SHP77 (cell line): ENCODE results near the gene HSPB7.
"Not testable (repeated sequence)": the region's sequence is repeated elsewhere in the genome, so short reads cannot be mapped to it uniquely, and the experiment has no call there.

Experiments
- DNase-seq, 2 experiments: peaks; one replicate each; lab custom pipeline; 2025; lab: John Stamatoyannopoulos, UW

The HSPB7 gene

DNA sequence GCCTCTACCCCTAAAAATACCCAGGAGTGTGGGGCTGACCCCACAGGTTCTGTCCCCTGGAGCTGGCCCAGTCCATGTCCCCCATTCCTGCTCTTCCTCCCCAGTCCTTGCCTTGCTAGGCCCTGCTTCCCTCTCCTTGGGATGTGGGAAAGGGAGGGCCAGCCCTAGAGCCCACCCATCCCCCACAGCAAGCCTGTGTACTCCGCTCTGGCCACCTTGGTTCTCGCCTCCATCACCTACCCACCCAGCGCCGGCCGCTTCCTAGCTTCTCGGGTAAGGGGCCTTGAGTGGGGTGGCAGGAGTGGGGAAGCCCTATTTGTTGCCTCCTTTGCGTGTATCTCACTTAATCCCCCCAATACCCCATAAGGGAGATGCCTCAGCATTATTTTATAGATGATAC lies 32.5 kb upstream of the HSPB7 start:
- DNase-seq = no peak

DNA sequence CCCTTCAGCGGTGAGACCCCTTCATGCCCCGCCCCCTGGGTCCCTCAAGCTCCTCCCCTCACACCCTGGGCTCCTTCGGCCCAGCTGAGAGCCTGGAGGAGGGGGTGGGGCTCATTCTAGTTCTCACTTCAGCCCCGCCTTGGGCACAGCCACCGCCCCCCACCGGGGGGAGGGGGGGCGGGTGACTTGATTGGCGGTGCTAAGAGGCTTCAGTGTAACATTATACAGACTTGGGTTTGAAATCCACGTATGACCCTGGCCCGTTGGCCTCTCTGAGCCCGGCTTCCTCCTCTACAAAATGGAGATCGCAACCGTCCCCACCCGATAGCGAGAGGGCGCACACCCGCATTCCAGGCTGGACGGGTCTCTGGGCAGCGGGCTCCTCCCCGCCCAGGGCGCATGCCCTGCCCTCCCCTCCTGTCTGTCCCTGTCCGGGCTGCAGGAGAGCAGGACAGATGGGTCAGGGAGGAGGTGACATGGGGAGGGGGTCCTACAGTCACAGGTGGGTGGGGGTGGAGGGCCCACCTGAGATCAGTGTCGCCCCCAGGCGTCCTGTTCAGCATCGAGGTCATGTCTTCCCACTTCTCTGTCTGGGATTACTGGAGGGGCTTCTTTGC lies 30.8 kb upstream of the HSPB7 start:
- DNase-seq = no peak

DNA sequence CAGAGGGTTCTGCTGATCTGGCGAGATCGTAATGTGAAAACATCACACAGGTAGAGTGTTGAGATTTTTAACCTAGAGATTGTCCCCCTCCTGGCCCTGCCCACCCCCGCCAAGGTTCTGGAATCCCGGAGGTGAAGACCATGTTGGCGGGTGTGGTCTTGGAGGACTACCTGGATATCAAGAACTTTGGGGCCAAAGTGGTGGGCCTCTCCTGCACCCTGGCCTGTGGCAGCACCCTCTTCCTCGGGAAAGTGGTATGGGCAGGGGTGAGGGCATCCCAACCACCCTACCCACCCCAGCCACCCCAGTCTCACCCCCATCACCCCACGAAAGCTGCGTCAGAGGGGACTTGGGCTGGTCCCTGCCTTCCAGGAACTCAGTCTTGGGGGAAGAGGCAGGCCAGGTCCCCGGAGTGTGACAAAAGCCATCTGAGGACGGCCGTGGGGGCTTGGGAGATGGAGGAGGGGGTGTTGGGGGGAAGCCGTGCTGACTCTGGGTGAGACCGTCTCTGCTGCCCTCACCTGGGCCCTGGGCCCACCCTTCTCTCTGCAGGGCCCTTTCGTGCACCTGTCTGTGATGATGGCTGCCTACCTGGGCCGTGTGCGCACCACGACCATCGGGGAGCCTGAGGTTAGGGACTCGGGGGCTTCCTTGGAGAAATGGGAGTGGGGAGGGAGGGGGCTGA lies 30.1 kb upstream of the HSPB7 start:
- DNase-seq = no peak

DNA sequence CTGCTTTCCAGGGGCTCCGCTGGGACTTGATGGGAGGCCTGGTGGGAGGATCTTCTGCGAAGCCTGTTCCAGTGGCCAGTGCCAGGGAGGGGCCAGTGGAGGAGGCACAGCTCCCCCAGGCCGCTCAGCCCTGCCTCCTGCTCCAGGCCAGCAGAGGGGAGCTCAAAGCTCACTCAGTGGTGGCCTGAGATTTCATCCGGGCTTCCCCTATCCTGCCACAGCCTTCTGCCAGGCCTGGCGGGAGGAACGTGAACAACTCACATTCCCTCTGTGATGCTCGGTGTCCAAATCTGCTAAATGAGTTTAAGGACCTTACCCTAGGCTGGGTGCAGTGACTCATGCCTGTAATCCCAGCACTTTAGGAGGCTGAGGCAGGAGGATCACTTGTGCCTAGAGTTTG lies 29.0 kb upstream of the HSPB7 start:
- DNase-seq = no peak

DNA sequence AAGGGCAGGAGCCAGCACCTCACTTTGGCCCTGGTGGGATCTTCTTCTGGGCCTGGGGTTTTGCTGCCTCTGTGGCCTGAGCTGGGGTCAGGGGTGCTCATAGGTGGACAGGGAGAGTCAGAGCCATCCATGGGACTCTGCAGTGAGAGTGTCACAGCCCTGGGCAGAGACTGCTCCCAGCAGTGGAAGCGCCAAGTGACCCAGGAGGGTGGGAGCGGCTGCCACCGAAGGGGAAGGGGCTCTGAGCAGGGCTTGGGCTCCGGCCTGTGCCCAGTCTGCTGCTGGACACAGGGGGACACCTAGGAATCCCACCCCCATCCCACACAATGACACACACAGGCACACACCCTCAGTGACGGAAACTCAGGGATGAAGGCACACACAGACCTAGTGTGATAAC lies 26.1 kb upstream of the HSPB7 start:
- no peak for DNase-seq

DNA sequence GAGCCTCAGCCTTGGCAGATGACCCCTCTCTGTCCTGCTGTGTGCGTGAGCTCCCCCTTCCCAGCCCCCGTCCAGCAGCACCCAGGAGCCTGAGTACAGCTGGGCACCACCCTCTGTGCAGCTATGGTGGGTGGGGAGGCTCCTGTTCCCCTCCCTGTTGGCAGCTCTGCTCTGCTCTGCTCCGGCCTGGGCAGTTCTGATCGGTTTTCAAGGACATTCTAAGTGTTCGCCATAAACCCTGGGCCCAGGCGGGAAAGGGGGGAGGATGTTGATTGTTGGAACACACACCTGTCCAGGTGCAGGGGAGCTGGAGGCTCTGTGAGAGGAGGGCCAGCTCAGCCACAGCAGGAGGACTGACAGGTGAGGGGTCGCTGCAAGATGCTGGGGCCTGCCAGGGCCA lies 25.7 kb upstream of the HSPB7 start, which contains the start of gene CLCNKB:
CLCNKB (plus strand) TSS at position 262 of the 400 bp plus-strand sequence. CDS start 711 bp downstream, outside the sequence.
- no peak for DNase-seq

DNA sequence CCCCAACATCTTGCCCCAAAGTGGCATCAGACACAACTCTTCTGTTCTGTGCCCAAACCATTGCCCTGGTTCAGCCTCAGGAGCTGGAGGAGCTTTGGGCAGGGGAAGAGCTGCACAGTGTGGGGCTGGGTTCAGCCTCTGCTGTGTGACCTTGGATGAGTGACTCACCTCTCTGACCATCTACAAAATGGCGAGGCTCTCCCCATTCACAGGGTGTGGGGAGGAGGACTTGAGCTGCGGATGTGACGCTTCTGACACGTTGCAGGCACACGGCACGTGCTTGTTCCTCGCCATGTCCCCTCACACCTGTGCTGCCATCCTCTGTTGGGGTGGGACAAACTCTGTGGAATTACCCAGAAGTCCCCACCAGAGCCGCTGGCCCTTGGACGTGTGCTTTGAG lies 24.8 kb upstream of the HSPB7 start:
- DNase-seq = not testable (repeated sequence)

DNA sequence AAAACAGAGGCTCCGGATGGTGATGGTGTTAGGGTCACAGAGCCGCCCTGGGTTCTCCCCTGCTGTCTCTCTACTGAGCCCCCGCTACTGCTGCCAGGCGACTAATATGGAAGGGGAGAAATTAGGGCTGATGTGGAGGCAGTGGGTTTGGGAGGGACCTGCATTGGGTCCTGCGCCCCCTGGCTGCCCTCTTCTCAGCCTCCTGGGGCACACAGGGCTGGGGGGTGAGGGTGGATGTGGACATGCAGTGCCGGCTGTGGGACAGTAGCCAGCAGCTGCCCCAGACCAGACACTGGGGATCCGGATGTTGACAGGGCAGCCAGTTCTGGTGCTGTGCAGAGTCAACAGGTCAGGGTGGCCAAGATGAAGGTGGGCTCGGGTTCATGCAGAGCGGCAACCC lies 24.3 kb upstream of the HSPB7 start:
- no peak for DNase-seq

DNA sequence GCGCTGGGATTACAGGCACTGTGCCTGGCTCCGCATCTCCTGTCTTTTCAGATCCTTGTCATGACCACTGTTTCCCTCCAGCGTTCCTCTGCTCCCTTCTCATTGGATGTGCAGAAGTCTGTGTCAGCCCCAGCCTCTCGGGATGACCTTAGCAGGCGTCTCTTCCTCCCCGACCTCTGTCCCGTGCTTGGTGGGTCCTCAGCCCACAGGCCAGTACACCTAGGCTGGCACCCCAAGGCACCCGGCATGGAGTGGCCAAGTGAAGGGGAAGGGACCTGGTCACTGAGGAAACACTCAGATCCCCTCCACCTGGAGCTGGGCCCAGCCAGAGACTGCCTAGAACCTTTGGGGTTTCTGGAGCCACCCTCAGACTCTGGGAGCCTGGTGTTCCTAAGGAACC lies 23.4 kb upstream of the HSPB7 start:
- no peak for DNase-seq

DNA sequence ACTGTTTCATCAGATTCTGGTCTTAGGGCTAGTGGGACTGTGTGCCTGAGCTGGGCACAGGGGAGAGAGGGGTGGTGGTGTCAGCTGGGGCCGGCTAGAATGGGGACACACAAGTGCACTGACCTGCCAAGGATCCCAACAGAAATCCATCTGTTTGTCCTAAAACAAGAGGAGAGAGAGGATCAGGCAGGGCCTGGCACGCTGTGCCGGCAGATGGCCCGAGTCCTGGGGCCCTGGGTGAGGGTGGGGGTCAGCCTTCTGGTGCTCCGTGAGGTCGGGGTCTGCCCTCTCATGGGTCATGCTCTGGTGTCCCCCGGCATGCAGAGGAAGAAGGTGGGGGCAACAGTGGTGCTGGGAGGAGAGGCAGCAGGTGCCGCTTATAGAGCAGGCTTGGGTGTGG lies 22.0 kb upstream of the HSPB7 start:
- not testable (repeated sequence) for DNase-seq

DNA sequence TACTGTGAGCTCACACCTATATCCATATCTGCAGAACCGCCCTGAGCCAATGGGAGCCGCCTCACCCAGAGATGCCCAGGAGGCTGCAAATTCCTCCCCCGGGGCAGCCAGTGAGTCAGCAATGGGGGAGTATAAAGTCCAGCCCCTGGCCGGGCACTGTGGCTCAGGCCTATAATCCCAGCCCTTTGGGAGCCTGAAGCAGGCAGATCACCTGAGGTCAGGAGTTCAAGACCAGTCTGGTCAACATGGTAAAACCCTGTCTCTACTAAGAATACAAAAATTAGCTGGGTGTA lies 20.7 kb upstream of the HSPB7 start:
- no peak for DNase-seq

DNA sequence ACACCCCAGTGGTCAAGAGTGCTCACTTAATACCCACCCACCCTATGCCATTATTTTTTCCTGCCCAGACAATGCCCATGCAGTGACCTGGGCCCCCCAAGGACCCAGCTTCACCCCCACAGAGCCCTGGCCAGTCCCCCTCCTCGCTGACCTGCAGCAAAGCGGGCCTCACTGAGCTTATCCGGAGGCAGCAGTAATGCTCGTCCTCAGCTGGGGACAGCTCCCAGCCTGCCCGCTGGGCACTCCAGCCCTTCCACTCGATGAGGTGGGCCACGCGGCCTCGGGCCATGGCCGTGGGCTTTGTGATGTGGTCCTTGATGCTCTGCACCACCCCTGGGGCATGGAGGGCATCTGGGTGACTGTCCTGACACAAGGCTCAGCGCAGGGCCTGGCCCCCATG lies 18.6 kb upstream of the HSPB7 start:
- DNase-seq = not testable (repeated sequence)

DNA sequence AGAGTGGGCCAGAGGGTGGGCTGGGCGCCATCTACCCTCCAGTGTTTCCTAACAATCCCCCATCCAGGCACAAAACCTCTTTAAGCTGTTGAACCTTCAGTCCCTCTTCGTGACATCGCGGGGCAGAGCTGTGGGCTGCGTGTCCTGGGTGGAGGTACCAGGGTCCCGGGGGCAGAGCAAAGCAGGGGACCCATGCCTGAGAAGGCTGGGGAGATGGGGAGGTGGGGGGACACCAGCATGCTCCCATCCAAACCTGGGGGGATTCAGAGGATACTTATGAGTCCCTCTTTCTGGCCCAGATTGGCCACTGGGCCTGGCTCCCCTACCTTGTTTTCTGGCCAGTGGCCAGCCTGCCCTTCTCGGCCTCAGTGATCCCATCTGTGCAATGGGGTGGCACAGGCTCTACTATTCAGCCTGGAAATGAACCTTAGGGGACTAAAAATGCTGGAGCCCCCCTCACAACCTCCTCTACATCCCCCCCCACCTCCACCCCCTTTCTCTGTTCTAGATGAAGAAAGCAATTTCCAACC lies 15.3 kb upstream of the HSPB7 start:
- not testable (repeated sequence) for DNase-seq

DNA sequence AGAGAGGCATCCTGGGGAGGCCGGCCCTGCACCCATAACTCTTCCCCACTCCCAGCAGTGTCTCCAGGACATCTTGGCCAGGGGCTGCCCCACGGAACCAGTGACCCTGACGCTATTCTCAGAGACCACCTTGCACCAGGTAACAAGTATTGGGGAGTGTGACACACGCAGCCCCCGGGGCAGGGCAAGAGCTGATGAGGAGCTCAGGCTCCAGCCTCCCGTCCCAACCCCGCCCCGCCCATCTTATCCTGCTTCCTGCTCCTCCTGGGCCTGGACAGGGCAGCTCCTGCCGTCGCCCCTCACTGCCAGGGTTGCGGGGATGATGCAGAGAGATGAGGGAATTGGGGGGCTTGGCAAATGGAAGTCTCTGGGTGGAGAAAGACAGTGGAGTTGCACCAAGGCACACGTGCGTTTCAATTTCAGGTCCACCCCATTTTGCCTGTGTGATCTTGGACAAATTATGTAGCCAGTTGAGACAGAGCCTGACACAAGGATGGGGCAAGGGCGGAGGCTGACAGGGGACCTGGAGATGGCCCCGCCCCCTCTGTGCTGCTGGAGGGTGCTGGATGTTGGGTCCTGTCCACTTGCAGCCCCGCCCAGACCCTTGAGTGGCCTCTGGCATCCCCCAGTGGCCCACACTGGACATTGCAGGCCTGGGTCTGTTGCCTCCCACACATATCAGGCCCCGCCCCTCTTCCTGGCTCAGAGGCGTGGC lies 14.7 kb upstream of the HSPB7 start:
- DNase-seq = peak; percentile 67 to 82

DNA sequence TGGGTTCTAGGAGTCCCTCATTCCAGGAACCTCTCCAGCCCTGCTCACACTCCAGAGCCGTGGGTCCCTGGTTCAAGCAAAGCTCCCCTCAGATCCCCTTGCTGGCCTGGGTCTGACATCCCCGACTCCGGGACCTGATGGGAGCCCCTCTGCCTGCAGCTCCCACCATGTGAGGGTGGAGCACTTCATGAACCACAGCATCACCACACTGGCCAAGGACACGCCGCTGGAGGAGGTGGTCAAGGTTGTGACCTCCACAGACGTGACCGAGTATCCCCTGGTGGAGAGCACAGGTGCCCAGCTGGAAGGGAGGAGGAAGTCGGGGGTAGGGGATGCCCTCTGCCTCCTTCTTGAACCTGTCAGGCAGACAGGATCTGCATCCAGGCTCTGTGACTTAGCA lies 13.7 kb upstream of the HSPB7 start:
- DNase-seq = no peak

DNA sequence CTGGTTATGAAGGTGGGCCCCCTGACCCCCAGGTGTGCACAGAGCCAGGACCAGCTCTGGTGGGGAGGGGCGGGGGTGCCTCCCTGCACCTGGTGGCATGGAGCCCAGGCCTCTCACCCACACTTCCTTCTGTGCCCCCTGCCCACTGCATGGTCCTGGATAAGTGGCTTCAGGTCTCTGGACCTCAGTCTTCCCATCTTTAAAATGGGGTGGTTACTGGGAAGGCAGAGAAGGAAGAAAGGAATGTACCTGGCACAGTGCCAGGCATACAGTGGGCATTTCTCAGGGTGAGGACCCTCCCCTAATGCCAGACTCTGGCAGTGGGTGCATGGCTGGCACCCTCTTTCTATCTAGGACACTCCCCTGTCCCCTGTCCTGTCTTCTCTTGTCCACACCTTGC lies 11.4 kb upstream of the HSPB7 start:
- no peak for DNase-seq

DNA sequence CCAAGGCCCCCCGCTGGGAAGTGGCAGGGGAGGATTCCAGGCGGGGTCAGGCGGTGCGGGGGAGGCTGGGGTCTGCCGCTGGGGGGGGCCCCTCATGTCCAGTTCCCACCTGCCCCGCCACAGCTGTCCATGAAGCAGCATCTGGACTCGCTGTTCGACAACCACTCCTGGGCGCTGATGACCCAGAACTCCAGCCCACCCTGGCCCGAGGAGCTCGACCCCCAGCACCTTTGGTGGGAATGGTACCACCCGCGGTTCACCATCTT lies 11.1 kb upstream of the HSPB7 start:
- not testable (repeated sequence) for DNase-seq

DNA sequence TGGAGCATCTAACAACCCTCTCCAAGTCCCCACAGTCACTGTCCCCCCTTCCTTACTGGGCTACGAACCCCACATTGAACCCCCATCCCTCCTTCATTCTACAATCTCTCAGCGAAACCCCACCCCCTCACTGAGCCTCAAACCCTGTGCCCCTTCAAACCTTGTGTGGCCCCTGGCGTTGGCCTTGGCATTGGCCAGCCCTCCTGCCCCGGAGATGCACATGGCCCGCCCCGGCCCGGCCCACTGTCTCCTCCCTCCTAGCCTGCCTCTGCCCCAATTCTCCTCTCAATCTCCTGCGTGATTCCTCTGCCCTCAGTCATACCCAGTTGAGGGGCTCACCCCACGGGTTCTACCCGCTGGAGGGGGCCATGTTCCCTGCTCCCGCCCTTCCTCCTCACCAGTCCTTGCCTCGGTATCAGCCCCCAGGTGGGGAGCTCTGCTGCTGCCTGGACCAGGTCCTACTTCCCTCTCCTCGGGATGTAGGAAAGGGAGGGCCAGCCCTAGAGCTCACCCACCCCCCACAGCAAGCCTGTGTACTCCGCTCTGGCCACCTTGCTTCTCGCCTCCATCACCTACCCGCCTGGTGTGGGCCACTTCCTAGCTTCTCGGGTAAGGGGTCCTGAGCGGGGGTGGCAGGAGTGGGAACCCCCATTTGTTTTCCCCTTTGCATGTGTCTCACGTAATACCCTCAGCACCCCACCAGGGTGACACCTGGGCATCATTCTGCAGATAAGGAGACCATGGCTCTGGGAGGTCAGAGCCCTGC lies 10.6 kb upstream of the HSPB7 start:
- no peak for DNase-seq

DNA sequence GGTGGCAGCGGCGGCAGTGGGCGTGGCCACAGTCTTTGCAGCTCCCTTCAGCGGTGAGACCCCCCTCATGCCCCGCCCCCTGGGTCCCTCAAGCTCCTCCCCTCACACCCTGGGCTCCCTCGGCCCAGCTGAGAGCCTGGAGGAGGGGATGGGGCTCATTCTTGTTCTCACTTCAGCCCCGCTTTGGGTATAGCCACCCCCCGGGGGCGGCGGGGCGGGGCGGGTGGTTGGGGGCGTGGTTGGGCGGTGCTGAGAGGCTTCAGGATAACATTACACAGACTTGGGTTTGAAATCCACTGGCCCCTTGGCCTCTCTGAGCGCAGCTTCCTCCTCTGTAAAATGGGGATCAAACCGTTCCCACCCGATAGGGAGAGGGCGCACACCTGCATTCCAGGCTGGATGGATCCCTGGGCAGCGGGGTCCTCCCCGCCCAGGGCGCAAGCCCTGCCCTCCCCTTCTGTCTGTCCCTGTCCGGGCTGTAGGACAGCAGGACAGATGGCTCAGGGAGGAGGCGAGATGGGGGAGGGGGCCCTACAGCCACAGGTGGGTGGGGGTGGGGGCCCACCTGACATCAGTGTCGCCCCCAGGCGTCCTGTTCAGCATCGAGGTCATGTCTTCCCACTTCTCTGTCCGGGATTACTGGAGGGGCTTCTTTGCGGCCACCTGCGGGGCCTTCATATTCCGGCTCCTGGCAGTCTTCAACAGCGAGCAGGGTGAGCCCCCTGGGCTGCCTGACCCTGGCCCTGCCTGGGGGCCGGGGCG lies 9.1 kb upstream of the HSPB7 start:
- no peak for DNase-seq

DNA sequence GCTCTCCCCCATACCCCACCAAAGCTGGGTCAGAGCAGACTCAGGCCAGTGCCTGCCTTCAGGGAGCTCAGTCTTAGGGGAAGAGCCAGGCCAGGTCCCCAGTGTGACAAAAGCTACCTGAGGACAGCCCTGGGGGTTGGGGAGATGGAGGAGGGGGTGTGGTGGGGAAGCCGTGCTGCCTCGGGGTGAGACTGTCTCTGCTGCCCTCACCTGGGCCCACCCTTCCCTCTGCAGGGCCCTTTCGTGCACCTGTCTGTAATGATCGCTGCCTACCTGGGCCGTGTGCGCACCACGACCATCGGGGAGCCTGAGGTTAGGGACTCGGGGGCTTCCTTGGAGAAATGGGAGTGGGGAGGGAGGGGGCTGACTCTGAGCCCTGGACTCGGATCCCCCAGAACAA lies 8.5 kb upstream of the HSPB7 start:
- not testable (repeated sequence) for DNase-seq

DNA sequence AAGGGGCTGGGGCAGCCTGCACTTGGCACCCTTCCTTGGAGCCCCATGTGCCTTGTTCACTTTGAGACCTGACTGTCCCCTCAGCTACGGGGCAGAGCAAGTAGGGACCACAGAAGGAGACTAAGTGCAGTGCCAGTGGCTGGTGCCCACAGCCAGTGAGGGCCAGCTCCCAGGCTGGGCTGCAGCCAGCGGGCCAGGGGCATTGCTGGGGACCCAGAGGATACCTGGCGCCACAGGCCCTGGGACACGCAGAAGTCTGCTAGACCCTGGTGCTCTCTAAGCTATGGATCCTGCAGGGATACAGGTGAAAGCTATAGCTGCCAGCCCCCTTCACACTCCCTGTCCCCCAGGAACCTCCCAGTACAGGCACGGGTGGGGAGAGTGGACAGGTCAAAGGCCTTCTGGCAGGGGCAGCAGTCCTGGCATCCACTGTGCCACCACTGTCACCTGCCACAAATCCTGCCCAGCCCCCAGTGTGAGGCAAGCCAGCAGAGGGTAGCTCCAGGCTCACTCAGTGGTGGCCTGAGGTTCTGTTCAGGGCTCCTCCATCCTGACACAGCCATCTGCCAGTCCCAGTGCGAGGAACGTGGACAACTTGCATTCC lies 5.3 kb upstream of the HSPB7 start:
- no peak for DNase-seq

DNA sequence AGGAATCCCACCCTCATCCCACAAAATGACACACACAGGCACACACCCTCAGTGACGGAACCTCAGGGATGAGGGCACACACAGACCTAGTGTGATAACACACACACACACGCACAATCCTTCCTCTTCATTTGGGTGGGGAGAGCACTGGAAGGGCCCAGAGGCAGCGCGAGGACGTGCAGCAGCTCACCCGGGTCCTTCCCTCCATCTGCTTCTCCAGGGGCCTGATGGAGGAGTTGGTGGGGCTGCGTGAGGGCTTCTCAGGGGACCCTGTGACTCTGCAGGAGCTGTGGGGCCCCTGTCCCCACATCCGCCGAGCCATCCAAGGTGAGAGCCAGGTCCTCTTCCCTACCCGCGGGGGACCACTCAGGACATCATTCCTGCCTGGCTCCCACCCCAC lies 4.5 kb upstream of the HSPB7 start:
- no peak for DNase-seq
